ENCODE data around the gene ASB2. TPM values are rescaled to one million over a fixed set of nuclear protein-coding genes. Genes with fewer than 3 reads are reported as not detected.

ASB2 gene
- total RNA-seq, 1 donor from 2014 or later = 24.1 TPM

- H3K27ac ChIP-seq = peak overlapping the region; percentile 50
- no peak overlapping the region for H3K4me3 ChIP-seq
- H3K36me3 ChIP-seq = no peaks in the 10 kb centered on the region
- no peaks in the 10 kb centered on the region for H3K27me3 ChIP-seq
- H3K4me1 ChIP-seq = peaks cover 33% of the 10 kb centered on the region
- DNase-seq (ENCODE audit: extremely low spot score in 2 of 2) = no peak
- H3K9me3 ChIP-seq = no peaks in the 10 kb centered on the region
- TF ChIP-seq POLR2A (IDR thresholded peaks at IDR 0.05) (no peak), CTCF (IDR thresholded peaks at IDR 0.05) (no peak), POLR2AphosphoS5 (IDR thresholded peaks at IDR 0.05; ENCODE audit: insufficient read depth in 1 of 2, low read depth in 1 of 2) (no peak)
- intact Hi-C loops (cut with DNase I) = no loop called here
Observed at GRCh38 chr14:93965946-93966474, 10.4 kb downstream of the ASB2 start.

- intact Hi-C loops (cut with DNase I) = no loop called here
- H3K9me3 ChIP-seq = no peaks in the 10 kb centered on the region
- no peaks in the 10 kb centered on the region for H3K27me3 ChIP-seq
- peaks cover 26% of the 10 kb centered on the region for H3K4me1 ChIP-seq
- no peak for TF ChIP-seq POLR2AphosphoS5 (IDR thresholded peaks at IDR 0.05; ENCODE audit: insufficient read depth in 1 of 2, low read depth in 1 of 2)
- TF ChIP-seq POLR2A (IDR thresholded peaks at IDR 0.05) = no peak
- no peak for TF ChIP-seq CTCF (IDR thresholded peaks at IDR 0.05)
- H3K4me3 ChIP-seq = no peak overlapping the region
- no peaks in the 10 kb centered on the region for H3K36me3 ChIP-seq
- H3K27ac ChIP-seq = peak overlapping the region; percentile 50
- DNase-seq (ENCODE audit: extremely low spot score in 2 of 2) = no peak
Observed at GRCh38 chr14:93965287-93965821, 11.0 kb downstream of the ASB2 start.

- DNase-seq (ENCODE audit: extremely low spot score in 2 of 2) = no peak
- intact Hi-C loops (cut with DNase I) = no loop called here
- Histone ChIP-seq H3K4me1 (peaks cover 26% of the 10 kb centered on the region), H3K9me3 (no peaks in the 10 kb centered on the region), H3K27ac (peak overlapping the region; percentile 50), H3K4me3 (no peak overlapping the region), H3K36me3 (no peaks in the 10 kb centered on the region), H3K27me3 (no peaks in the 10 kb centered on the region)
- TF ChIP-seq POLR2A (IDR thresholded peaks at IDR 0.05) = no peak
- TF ChIP-seq CTCF (IDR thresholded peaks at IDR 0.05) = no peak
- no peak for TF ChIP-seq POLR2AphosphoS5 (IDR thresholded peaks at IDR 0.05; ENCODE audit: insufficient read depth in 1 of 2, low read depth in 1 of 2)
Observed at GRCh38 chr14:93964820-93965286, 11.5 kb downstream of the ASB2 start.

GRCh38 chr14:93964281-93964680, 12.1 kb downstream of the ASB2 start:
- H3K4me1 ChIP-seq = peaks cover 28% of the 10 kb centered on the region
- no peaks in the 10 kb centered on the region for H3K36me3 ChIP-seq
- H3K27me3 ChIP-seq = no peaks in the 10 kb centered on the region
- no peak overlapping the region for H3K27ac ChIP-seq
- intact Hi-C loops (cut with DNase I) = no loop called here
- no peaks in the 10 kb centered on the region for H3K9me3 ChIP-seq
- TF ChIP-seq POLR2A (IDR thresholded peaks at IDR 0.05) (no peak), CTCF (IDR thresholded peaks at IDR 0.05) (no peak), POLR2AphosphoS5 (IDR thresholded peaks at IDR 0.05; ENCODE audit: insufficient read depth in 1 of 2, low read depth in 1 of 2) (no peak)
- no peak overlapping the region for H3K4me3 ChIP-seq
- no peak for DNase-seq (ENCODE audit: extremely low spot score in 2 of 2)

GRCh38 chr14:93963692-93964091, 12.7 kb downstream of the ASB2 start:
- no peak for TF ChIP-seq POLR2A (IDR thresholded peaks at IDR 0.05)
- no peak for TF ChIP-seq CTCF (IDR thresholded peaks at IDR 0.05)
- no peak for TF ChIP-seq POLR2AphosphoS5 (IDR thresholded peaks at IDR 0.05; ENCODE audit: insufficient read depth in 1 of 2, low read depth in 1 of 2)
- no peak overlapping the region for H3K4me3 ChIP-seq
- H3K36me3 ChIP-seq = no peaks in the 10 kb centered on the region
- no peaks in the 10 kb centered on the region for H3K27me3 ChIP-seq
- no peak for DNase-seq (ENCODE audit: extremely low spot score in 2 of 2)
- H3K27ac ChIP-seq = no peak overlapping the region
- intact Hi-C loops (cut with DNase I) = no loop called here
- H3K9me3 ChIP-seq = no peaks in the 10 kb centered on the region
- H3K4me1 ChIP-seq = peaks cover 33% of the 10 kb centered on the region
